Sigmoid colon (tissue), 4 donors: ENCODE data around the gene SPOCK1.

Experiments used
- EP300 ChIP-seq, 4 donors: sonication (generic); formaldehyde crosslinking; IDR thresholded peaks; one replicate each; pipeline ENCODE4 v1.6.1; 2017; ENCODE audit warnings: antibody characterized with exemption in 4 of 4
- POLR2A ChIP-seq, 2 donors: fragments of 450-650 bp; IDR thresholded peaks; one replicate each; pipeline ENCODE4 v1.6.1; 2016; ENCODE audit warnings: antibody characterized with exemption in 2 of 2, mild to moderate bottlenecking in 2 of 2, moderate library complexity in 2 of 2
- POLR2AphosphoS5 ChIP-seq, 4 donors: sonication (generic); formaldehyde crosslinking; IDR thresholded peaks; one replicate each; pipeline ENCODE4 v1.6.1; 2017; ENCODE audit warnings: antibody characterized with exemption in 4 of 4
- TF ChIP-seq, protein P1 (sequence below), 4 experiments: fragments of 450-650 bp in 3 of 4; fragments of 200-600 bp in 1 of 4; IDR thresholded peaks; one replicate each; pipeline ENCODE4 v1.5.1; 2016 to 2019; ENCODE audit warnings: antibody characterized with exemption in 4 of 4, mild to moderate bottlenecking in 3 of 4, moderate library complexity in 2 of 4

DNA sequence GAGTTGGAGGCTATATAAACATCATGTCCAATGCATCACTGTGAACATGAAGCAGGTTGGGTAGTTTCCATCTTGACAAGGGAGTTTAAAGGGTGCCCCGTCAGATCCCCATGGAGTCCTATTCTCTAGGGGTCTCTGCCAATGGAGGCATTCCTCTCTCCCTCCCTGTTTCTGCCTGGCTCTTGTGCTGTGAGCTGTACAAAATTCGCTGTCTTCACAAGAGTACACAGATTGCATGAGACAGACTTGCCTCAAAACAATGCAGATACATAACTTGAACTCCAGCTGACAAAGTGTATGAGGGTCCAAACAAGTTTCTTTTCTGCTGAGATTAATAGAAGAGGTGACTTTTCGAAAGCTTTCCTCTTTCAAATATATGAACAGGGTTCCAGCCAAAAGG is 165.2 kb downstream of the SPOCK1 start:
- TF ChIP-seq POLR2A (IDR thresholded peaks at IDR 0.05): no peak
- TF ChIP-seq, protein P1, sequence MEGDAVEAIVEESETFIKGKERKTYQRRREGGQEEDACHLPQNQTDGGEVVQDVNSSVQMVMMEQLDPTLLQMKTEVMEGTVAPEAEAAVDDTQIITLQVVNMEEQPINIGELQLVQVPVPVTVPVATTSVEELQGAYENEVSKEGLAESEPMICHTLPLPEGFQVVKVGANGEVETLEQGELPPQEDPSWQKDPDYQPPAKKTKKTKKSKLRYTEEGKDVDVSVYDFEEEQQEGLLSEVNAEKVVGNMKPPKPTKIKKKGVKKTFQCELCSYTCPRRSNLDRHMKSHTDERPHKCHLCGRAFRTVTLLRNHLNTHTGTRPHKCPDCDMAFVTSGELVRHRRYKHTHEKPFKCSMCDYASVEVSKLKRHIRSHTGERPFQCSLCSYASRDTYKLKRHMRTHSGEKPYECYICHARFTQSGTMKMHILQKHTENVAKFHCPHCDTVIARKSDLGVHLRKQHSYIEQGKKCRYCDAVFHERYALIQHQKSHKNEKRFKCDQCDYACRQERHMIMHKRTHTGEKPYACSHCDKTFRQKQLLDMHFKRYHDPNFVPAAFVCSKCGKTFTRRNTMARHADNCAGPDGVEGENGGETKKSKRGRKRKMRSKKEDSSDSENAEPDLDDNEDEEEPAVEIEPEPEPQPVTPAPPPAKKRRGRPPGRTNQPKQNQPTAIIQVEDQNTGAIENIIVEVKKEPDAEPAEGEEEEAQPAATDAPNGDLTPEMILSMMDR (IDR thresholded peaks at IDR 0.05): no peak
- TF ChIP-seq EP300 (IDR thresholded peaks at IDR 0.05): no peak
- no peak for TF ChIP-seq POLR2AphosphoS5 (IDR thresholded peaks at IDR 0.05)
